MM.1S (cell line): ENCODE results near the gene PARP8.

ENCODE experiments used
- EZH2 ChIP-seq: fragments of 300-600 bp; sonication (generic); optimal IDR thresholded peaks from 2 replicates; pipeline ENCODE3; 2017; ENCODE audit warnings: low read depth, mild to moderate bottlenecking, antibody characterized with exemption, low read length, mixed read lengths
- EZH2phosphoT487 ChIP-seq: fragments of 300-600 bp; sonication (generic); IDR thresholded peaks from 2 replicates; pipeline ENCODE4 v1.6.1; 2018; ENCODE audit warnings: antibody characterized with exemption, low read length
- TF ChIP-seq, protein P1 (sequence below): fragments of 300-600 bp; sonication (generic); IDR thresholded peaks from 2 replicates; pipeline ENCODE4 v1.5.1; 2016; ENCODE audit warnings: antibody characterized with exemption, low read length, mixed read lengths

- TF ChIP-seq, protein P1, sequence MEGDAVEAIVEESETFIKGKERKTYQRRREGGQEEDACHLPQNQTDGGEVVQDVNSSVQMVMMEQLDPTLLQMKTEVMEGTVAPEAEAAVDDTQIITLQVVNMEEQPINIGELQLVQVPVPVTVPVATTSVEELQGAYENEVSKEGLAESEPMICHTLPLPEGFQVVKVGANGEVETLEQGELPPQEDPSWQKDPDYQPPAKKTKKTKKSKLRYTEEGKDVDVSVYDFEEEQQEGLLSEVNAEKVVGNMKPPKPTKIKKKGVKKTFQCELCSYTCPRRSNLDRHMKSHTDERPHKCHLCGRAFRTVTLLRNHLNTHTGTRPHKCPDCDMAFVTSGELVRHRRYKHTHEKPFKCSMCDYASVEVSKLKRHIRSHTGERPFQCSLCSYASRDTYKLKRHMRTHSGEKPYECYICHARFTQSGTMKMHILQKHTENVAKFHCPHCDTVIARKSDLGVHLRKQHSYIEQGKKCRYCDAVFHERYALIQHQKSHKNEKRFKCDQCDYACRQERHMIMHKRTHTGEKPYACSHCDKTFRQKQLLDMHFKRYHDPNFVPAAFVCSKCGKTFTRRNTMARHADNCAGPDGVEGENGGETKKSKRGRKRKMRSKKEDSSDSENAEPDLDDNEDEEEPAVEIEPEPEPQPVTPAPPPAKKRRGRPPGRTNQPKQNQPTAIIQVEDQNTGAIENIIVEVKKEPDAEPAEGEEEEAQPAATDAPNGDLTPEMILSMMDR: no peak
- TF ChIP-seq EZH2 (no peak), EZH2phosphoT487 (no peak)
Measured at GRCh38 chr5:50730336-50730735, 63.9 kb downstream of the PARP8 start.
